WTC11 (cell line): ENCODE results near the gene ZNF512B. TPM values are rescaled to one million over a fixed set of nuclear protein-coding genes. Genes with fewer than 3 reads are reported as not detected.

Experiments used
- ATF1 ChIP-seq: sonication (generic); formaldehyde crosslinking; IDR thresholded peaks from 2 replicates; pipeline ENCODE4 v1.8.1; 2023; ENCODE audit warnings: mild to moderate bottlenecking, moderate library complexity, missing genetic modification reagents
- ATF2 ChIP-seq: sonication (generic); formaldehyde crosslinking; IDR thresholded peaks from 2 replicates; pipeline ENCODE4 v1.8.1; 2022; ENCODE audit warnings: low read depth, missing genetic modification reagents, borderline replicate concordance
- CBFB ChIP-seq: sonication (generic); formaldehyde crosslinking; IDR thresholded peaks from 2 replicates; pipeline ENCODE4 v1.8.1; 2022; ENCODE audit warnings: mild to moderate bottlenecking, low read depth, missing genetic modification reagents
- CDX4 ChIP-seq: fragments of 250-450 bp; sonication (Bioruptor Pico); IDR thresholded peaks from 2 replicates; pipeline ENCODE4 v1.9.0; 2021; ENCODE audit warnings: moderate library complexity, mild to moderate bottlenecking, inconsistent platforms, borderline replicate concordance
- CREB1 ChIP-seq: sonication (generic); formaldehyde crosslinking; IDR thresholded peaks from 2 replicates; pipeline ENCODE4 v1.8.0; 2023; ENCODE audit warnings: mild to moderate bottlenecking, missing genetic modification reagents
- E2F4 ChIP-seq: sonication (generic); formaldehyde crosslinking; IDR thresholded peaks from 2 replicates; pipeline ENCODE4 v1.8.1; 2022; ENCODE audit warnings: low read depth, mild to moderate bottlenecking, moderate library complexity, missing genetic modification reagents, borderline replicate concordance
- ESRRA ChIP-seq: sonication (generic); formaldehyde crosslinking; IDR thresholded peaks from 2 replicates; pipeline ENCODE4 v1.8.1; 2022; ENCODE audit warnings: mild to moderate bottlenecking, missing genetic modification reagents, borderline replicate concordance
- FOXK1 ChIP-seq: sonication (generic); formaldehyde crosslinking; IDR thresholded peaks from 2 replicates; pipeline ENCODE4 v1.8.0; 2022; ENCODE audit warnings: mild to moderate bottlenecking, moderate library complexity, missing genetic modification reagents
- FOXP1 ChIP-seq: sonication (generic); formaldehyde crosslinking; IDR thresholded peaks from 2 replicates; pipeline ENCODE4 v1.8.0; 2022; ENCODE audit warnings: missing genetic modification reagents, mild to moderate bottlenecking, moderate library complexity, borderline replicate concordance
- FOXP4 ChIP-seq: sonication (generic); formaldehyde crosslinking; IDR thresholded peaks from 2 replicates; pipeline ENCODE4 v1.8.0; 2022; ENCODE audit warnings: mild to moderate bottlenecking, missing genetic modification reagents
- IRF2 ChIP-seq: sonication (generic); formaldehyde crosslinking; IDR thresholded peaks from 2 replicates; pipeline ENCODE4 v1.8.0; 2022; ENCODE audit warnings: low read depth, missing genetic modification reagents, borderline replicate concordance
- JUN ChIP-seq: sonication (generic); formaldehyde crosslinking; IDR thresholded peaks from 2 replicates; pipeline ENCODE4 v1.8.0; 2023; ENCODE audit warnings: mild to moderate bottlenecking, missing genetic modification reagents
- MLX ChIP-seq: sonication (generic); formaldehyde crosslinking; IDR thresholded peaks from 2 replicates; pipeline ENCODE4 v1.8.1; 2023; ENCODE audit warnings: mild to moderate bottlenecking, missing genetic modification reagents, moderate library complexity
- MYBL2 ChIP-seq: sonication (generic); formaldehyde crosslinking; IDR thresholded peaks from 2 replicates; pipeline ENCODE4 v1.8.1; 2023; ENCODE audit warnings: mild to moderate bottlenecking, moderate library complexity, missing genetic modification reagents
- NFE2L1 ChIP-seq: sonication (generic); formaldehyde crosslinking; IDR thresholded peaks from 2 replicates; pipeline ENCODE4 v1.8.1; 2023; ENCODE audit warnings: missing genetic modification reagents
- NR1H2 ChIP-seq: sonication (generic); formaldehyde crosslinking; IDR thresholded peaks from 2 replicates; pipeline ENCODE4 v1.9.0; 2021; ENCODE audit warnings: mild to moderate bottlenecking, moderate library complexity, missing genetic modification reagents
- NR2C2 ChIP-seq: sonication (generic); formaldehyde crosslinking; IDR thresholded peaks from 2 replicates; pipeline ENCODE4 v1.8.0; 2022; ENCODE audit warnings: mild to moderate bottlenecking, missing genetic modification reagents
- NR3C1 ChIP-seq: sonication (generic); formaldehyde crosslinking; conservative IDR thresholded peaks from 2 replicates; pipeline ENCODE4 v1.8.1; 2023; ENCODE audit warnings: low read depth, mild to moderate bottlenecking, missing genetic modification reagents
- STAT6 ChIP-seq: sonication (generic); formaldehyde crosslinking; conservative IDR thresholded peaks from 2 replicates; pipeline ENCODE4 v1.8.1; 2023; ENCODE audit warnings: mild to moderate bottlenecking, low read depth, missing genetic modification reagents, moderate library complexity
- TCF7 ChIP-seq: sonication (generic); formaldehyde crosslinking; IDR thresholded peaks from 2 replicates; pipeline ENCODE4 v1.8.0; 2022; ENCODE audit warnings: mild to moderate bottlenecking, low read depth, missing genetic modification reagents, moderate library complexity
- TP53 ChIP-seq: sonication (generic); formaldehyde crosslinking; IDR thresholded peaks from 2 replicates; pipeline ENCODE4 v1.8.1; 2023; ENCODE audit warnings: mild to moderate bottlenecking, missing genetic modification reagents
- USF1 ChIP-seq: sonication (generic); formaldehyde crosslinking; IDR thresholded peaks from 2 replicates; pipeline ENCODE4 v1.8.0; 2022; ENCODE audit warnings: mild to moderate bottlenecking, missing genetic modification reagents
- ZBTB21 ChIP-seq: sonication (generic); formaldehyde crosslinking; IDR thresholded peaks from 2 replicates; pipeline ENCODE4 v1.8.1; 2023; ENCODE audit warnings: mild to moderate bottlenecking, missing genetic modification reagents, borderline replicate concordance
- ZNF121 ChIP-seq: sonication (generic); formaldehyde crosslinking; IDR thresholded peaks from 2 replicates; pipeline ENCODE4 v1.8.0; 2023; ENCODE audit warnings: missing genetic modification reagents
- ZNF281 ChIP-seq: sonication (generic); formaldehyde crosslinking; IDR thresholded peaks from 2 replicates; pipeline ENCODE4 v1.8.0; 2023; ENCODE audit warnings: mild to moderate bottlenecking, missing genetic modification reagents
- ZNF396 ChIP-seq: fragments of 250-450 bp; sonication (Bioruptor Pico); IDR thresholded peaks from 2 replicates; pipeline ENCODE4 v1.8.0; 2021; ENCODE audit warnings: mild to moderate bottlenecking, moderate library complexity, borderline replicate concordance
- total RNA-seq: library from RNA; stranded (reverse); gene quantifications from 3 replicates; pipeline ENCODE4 v1.2.3, GENCODE V29; 2021

The ZNF512B gene
- total RNA-seq, 1 experiment from 2014 or later, result 23.3 TPM

- TF ChIP-seq ZNF281 (CRISPR knock-in tag) (no peak), MLX (CRISPR knock-in tag) (no peak), FOXK1 (peak; percentile 87), STAT6 (CRISPR knock-in tag) (peak; percentile 94; the same call in 1 of the 2 replicates), USF1 (CRISPR knock-in tag) (peak; percentile 93), FOXP1 (CRISPR knock-in tag) (peak; percentile 80; the same call in 1 of the 2 replicates), CDX4 (no peak), NFE2L1 (no peak), TP53 (0 out of 2 replicates have a peak, but pooled peaks have one; percentile 63), JUN (CRISPR knock-in tag) (peak; percentile 48; the same call in 1 of the 2 replicates), ATF1 (CRISPR knock-in tag) (no peak), NR1H2 (no peak), ATF2 (CRISPR knock-in tag) (no peak), CBFB (CRISPR knock-in tag) (no peak; the same call in 1 of the 2 replicates), ESRRA (CRISPR knock-in tag) (peak; percentile 75; the same call in 1 of the 2 replicates), ZNF121 (CRISPR knock-in tag) (no peak), ZNF396 (CRISPR knock-in tag) (no peak), FOXP4 (CRISPR knock-in tag) (peak; percentile 57; the same call in 1 of the 2 replicates), NR3C1 (no peak), MYBL2 (peak; percentile 71; the same call in 1 of the 2 replicates), E2F4 (CRISPR knock-in tag) (peak; percentile 76; the same call in 1 of the 2 replicates), TCF7 (CRISPR knock-in tag) (peak; percentile 42; the same call in 1 of the 2 replicates), IRF2 (CRISPR knock-in tag) (no peak), NR2C2 (CRISPR knock-in tag) (no peak), ZBTB21 (0 out of 2 replicates have a peak, but pooled peaks have one; percentile 37), CREB1 (no peak)
Measured at GRCh38 chr20:63955827-63956663, 13.7 kb downstream of the ZNF512B start, which contains the start of gene UCKL1 (continued).
